Nephron progenitor cell (in vitro differentiated cells): Measurements from ENCODE around the gene UBL4B.

Source experiments
- DNase-seq: peaks from one replicate; pipeline ENCODE4 v3.0.0; 2021
- H3K27ac Mint-ChIP-seq: 2 replicates; pipeline ENCODE4 v1.8.0; 2021; ENCODE audit warnings: mild to moderate bottlenecking, moderate library complexity, mixed read lengths
- H3K27me3 Mint-ChIP-seq: 2 replicates; pipeline ENCODE4 v1.8.0; 2021; ENCODE audit warnings: mild to moderate bottlenecking, low read depth, mixed read lengths; ENCODE audit not compliant: poor library complexity
- H3K36me3 Mint-ChIP-seq: 2 replicates; pipeline ENCODE4 v1.8.0; 2021; ENCODE audit warnings: low read depth, mixed read lengths
- H3K4me1 Mint-ChIP-seq: 2 replicates; pipeline ENCODE4 v1.8.0; 2021; ENCODE audit warnings: mixed read lengths
- H3K4me3 Mint-ChIP-seq: 2 replicates; pipeline ENCODE4 v1.8.0; 2021; ENCODE audit warnings: mild to moderate bottlenecking, moderate library complexity, mixed read lengths
- H3K9me3 Mint-ChIP-seq: 2 replicates; pipeline ENCODE4 v1.8.0; 2021; ENCODE audit warnings: mild to moderate bottlenecking, moderate library complexity, mixed read lengths
- TF ChIP-seq, protein P1 (sequence below): fragments of 200-600 bp; sonication (generic); IDR thresholded peaks from 2 replicates; pipeline ENCODE4 v1.5.0; 2021; ENCODE audit warnings: antibody characterized with exemption

UBL4B gene

DNA sequence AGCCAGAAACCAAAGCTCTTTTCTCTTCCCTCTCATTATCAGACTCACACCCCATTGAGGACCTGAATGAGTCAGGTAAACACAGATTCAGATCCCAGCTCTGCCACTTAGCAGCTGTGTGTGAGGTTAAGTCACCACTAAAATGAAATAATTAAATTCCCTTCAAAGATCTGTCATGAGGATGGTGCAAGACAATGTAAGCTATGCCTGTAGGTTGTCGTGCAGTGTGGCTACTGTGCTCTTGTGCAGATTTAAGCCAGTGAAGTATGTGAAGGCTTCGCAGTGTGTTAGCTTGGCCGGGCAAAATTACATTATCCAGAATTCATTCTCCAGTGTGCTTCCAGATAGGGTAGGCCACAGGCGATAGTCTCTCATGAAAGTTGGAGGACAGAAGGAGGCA lies 13.6 kb downstream of the UBL4B start:
- H3K4me1 Mint-ChIP-seq: peaks cover 26% of the 10 kb centered on the region

DNA sequence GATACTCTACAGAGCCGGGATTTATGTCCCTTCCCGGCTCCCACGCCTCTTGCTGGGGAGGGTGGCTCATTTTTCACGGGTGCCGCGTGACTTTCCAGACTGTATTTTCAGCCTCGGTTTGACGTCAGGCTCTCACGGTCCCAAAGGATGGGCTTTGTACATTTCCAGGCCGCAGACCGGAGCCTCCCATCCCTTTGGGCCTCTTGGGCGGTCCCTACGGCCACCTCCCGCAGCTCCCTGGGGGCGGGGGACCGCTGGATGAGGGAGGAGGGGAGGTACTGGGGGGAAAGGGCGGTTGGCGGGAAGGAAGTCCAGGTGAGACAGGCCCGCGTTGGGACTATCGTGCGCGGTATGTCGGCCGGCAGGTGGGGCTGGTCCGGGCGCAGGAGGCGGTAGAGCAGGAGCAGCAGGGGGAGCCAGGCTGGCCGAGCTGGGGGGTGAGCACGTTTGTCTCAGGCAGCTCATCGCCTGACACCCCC lies 17.9 kb downstream of the UBL4B start:
- peaks cover 4% of the 10 kb centered on the region for H3K36me3 Mint-ChIP-seq
- DNase-seq: peak; percentile 50
- no peak overlapping the region for H3K27ac Mint-ChIP-seq
- peaks cover 99% of the 10 kb centered on the region for H3K27me3 Mint-ChIP-seq
- TF ChIP-seq, protein P1, sequence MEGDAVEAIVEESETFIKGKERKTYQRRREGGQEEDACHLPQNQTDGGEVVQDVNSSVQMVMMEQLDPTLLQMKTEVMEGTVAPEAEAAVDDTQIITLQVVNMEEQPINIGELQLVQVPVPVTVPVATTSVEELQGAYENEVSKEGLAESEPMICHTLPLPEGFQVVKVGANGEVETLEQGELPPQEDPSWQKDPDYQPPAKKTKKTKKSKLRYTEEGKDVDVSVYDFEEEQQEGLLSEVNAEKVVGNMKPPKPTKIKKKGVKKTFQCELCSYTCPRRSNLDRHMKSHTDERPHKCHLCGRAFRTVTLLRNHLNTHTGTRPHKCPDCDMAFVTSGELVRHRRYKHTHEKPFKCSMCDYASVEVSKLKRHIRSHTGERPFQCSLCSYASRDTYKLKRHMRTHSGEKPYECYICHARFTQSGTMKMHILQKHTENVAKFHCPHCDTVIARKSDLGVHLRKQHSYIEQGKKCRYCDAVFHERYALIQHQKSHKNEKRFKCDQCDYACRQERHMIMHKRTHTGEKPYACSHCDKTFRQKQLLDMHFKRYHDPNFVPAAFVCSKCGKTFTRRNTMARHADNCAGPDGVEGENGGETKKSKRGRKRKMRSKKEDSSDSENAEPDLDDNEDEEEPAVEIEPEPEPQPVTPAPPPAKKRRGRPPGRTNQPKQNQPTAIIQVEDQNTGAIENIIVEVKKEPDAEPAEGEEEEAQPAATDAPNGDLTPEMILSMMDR: no peak
- H3K4me3 Mint-ChIP-seq: no peak overlapping the region
- H3K4me1 Mint-ChIP-seq: peaks cover 28% of the 10 kb centered on the region
- peaks cover 17% of the 10 kb centered on the region for H3K9me3 Mint-ChIP-seq

More for the DNA sequence above, 13.6 kb downstream of the UBL4B start:
- TF ChIP-seq, protein P1: no peak
- Mint-ChIP-seq H3K4me3 (no peak overlapping the region), H3K27me3 (peaks cover 96% of the 10 kb centered on the region), H3K27ac (no peak overlapping the region), H3K9me3 (peaks cover 57% of the 10 kb centered on the region), H3K36me3 (peaks cover 11% of the 10 kb centered on the region)
- no peak for DNase-seq

DNA sequence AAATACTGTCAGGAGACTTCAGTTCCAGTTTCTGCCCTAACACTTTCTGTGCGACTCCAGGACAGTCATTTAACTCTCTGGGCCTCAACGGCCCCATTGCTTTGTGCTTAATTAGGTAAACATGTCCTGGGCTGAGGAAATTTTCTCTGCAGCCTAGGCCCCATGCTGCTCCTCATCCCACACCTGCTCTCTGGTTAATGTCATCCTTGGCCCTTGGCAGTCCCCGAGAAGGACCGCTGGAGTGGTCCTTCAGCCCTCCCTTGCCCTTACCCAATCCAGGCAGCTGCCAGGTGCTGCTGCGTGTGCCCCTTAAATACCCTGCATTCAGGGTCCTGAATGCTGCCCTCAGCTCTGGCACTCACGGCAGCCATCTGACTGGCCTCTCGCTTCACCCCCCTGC lies 18.7 kb downstream of the UBL4B start:
- H3K4me3 Mint-ChIP-seq: peak overlapping the region; percentile 52
- DNase-seq: no peak
- H3K4me1 Mint-ChIP-seq: peaks cover 35% of the 10 kb centered on the region
- TF ChIP-seq, protein P1: no peak
- H3K36me3 Mint-ChIP-seq: peaks cover under 1% of the 10 kb centered on the region
- H3K9me3 Mint-ChIP-seq: peaks cover 9% of the 10 kb centered on the region
- H3K27me3 Mint-ChIP-seq: peaks cover 96% of the 10 kb centered on the region
- H3K27ac Mint-ChIP-seq: no peak overlapping the region

DNA sequence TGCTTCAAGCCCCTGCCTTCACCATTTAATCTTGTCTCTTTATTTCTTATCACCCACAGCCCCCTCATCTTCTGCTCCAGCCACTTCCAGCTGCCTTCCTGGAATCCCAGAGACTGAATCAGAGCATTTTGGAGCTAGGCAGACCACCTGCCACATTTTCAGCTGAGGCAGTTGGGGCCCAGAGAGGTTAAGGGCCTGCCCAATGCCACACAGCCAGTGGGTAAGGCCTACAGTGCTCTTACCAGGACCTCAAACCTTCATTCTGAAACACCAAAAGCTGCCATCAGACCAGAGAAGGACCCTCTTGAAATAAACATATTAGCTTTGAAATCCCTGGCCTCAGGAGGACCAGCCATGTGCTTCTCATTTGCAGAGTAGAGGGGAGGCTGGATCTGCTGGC lies 20.4 kb downstream of the UBL4B start:
- DNase-seq: no peak
- peaks cover 91% of the 10 kb centered on the region for H3K27me3 Mint-ChIP-seq
- H3K4me3 Mint-ChIP-seq: no peak overlapping the region
- peaks cover 52% of the 10 kb centered on the region for H3K4me1 Mint-ChIP-seq
- no peak overlapping the region for H3K27ac Mint-ChIP-seq
- H3K9me3 Mint-ChIP-seq: no peaks in the 10 kb centered on the region
- no peaks in the 10 kb centered on the region for H3K36me3 Mint-ChIP-seq
- TF ChIP-seq, protein P1: no peak

DNA sequence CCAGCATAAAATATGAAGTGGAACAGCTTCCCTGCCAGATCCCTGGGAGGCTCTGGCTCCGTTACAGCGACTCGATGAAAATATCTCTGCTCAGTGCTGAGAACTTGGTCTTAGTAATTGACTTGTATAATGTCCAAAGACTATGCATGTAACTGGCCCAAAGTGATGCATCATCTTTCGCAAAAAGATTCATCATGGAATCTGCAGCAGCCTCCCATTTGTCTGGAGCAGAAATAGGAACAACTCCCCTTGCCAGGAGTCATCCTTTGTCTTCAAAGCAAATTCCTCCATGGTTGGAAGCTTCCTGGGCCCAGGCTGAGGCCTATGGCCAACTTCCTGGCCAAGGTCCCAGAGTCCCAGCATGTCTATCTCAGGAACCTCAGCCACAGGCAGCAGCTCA lies 21.2 kb downstream of the UBL4B start:
- no peaks in the 10 kb centered on the region for H3K36me3 Mint-ChIP-seq
- DNase-seq: no peak
- no peak overlapping the region for H3K27ac Mint-ChIP-seq
- H3K4me3 Mint-ChIP-seq: no peak overlapping the region
- no peaks in the 10 kb centered on the region for H3K9me3 Mint-ChIP-seq
- TF ChIP-seq, protein P1: no peak
- peaks cover 54% of the 10 kb centered on the region for H3K4me1 Mint-ChIP-seq
- peaks cover 85% of the 10 kb centered on the region for H3K27me3 Mint-ChIP-seq

DNA sequence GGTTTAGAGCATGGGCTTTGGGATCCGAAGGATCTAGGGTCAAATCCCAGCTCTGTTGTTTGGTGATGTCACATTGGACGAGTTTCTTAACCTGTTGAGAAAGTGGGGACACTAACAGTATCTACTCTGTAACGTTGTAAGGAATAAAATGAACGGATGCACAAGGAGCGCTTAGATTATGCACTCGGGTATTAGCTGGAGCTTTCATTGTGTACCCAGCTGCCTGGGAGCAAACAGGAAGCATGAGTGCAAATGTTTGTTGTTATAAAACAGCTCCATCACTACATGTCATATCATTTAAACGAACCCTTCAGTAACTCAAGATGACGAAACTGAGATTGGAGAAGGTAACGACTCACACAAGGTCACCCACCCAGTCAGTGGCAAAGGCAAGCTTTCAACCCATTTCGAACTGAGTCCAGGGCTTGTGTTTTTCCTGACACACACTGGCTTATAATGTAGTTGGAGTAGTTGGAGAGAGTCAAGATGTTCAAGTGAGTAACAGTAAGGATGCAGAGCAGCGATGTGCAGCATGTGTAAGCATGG lies 21.9 kb downstream of the UBL4B start:
- H3K27me3 Mint-ChIP-seq: peaks cover 78% of the 10 kb centered on the region
- TF ChIP-seq, protein P1: no peak
- H3K4me3 Mint-ChIP-seq: no peak overlapping the region
- H3K4me1 Mint-ChIP-seq: peaks cover 54% of the 10 kb centered on the region
- H3K27ac Mint-ChIP-seq: no peak overlapping the region
- no peak for DNase-seq
- H3K9me3 Mint-ChIP-seq: no peaks in the 10 kb centered on the region
- no peaks in the 10 kb centered on the region for H3K36me3 Mint-ChIP-seq
